Suprapubic skin (tissue), 3 donors: Measurements from ENCODE around the gene GNAT1.

ENCODE experiments used
- EP300 ChIP-seq: sonication (generic); formaldehyde crosslinking; IDR thresholded peaks from one replicate; pipeline ENCODE4 v1.6.1; 2017; ENCODE audit warnings: antibody characterized with exemption
- POLR2A ChIP-seq, 2 donors: fragments of 450-650 bp; IDR thresholded peaks; one replicate each; pipeline ENCODE4 v1.6.1; 2017; ENCODE audit warnings: antibody characterized with exemption in 2 of 2, mild to moderate bottlenecking in 2 of 2, moderate library complexity in 2 of 2
- TF ChIP-seq, protein P1 (sequence below), 2 donors: fragments of 200-600 bp in 1 of 2; fragments of 450-650 bp in 1 of 2; sonication (generic) in 1 of 2; IDR thresholded peaks; one replicate each; pipeline ENCODE4 v1.5.1; 2016 to 2019; ENCODE audit warnings: antibody characterized with exemption in 2 of 2, mild to moderate bottlenecking in 1 of 2, moderate library complexity in 1 of 2

- TF ChIP-seq, protein P1, sequence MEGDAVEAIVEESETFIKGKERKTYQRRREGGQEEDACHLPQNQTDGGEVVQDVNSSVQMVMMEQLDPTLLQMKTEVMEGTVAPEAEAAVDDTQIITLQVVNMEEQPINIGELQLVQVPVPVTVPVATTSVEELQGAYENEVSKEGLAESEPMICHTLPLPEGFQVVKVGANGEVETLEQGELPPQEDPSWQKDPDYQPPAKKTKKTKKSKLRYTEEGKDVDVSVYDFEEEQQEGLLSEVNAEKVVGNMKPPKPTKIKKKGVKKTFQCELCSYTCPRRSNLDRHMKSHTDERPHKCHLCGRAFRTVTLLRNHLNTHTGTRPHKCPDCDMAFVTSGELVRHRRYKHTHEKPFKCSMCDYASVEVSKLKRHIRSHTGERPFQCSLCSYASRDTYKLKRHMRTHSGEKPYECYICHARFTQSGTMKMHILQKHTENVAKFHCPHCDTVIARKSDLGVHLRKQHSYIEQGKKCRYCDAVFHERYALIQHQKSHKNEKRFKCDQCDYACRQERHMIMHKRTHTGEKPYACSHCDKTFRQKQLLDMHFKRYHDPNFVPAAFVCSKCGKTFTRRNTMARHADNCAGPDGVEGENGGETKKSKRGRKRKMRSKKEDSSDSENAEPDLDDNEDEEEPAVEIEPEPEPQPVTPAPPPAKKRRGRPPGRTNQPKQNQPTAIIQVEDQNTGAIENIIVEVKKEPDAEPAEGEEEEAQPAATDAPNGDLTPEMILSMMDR (IDR thresholded peaks at IDR 0.05), result peak; percentile 67 to 90
- no peak for TF ChIP-seq POLR2A (IDR thresholded peaks at IDR 0.05)
- no peak for TF ChIP-seq EP300
These were observed 1.3 kb downstream of the GNAT1 start for GRCh38 chr3:50192689-50193141.
